ENCODE results near the gene RBFOX2. TPM values are rescaled to one million over a fixed set of nuclear protein-coding genes. Genes with fewer than 3 reads are reported as not detected.

RBFOX2 gene
- total and polyA plus RNA-seq, 2 experiments from 2014 or later = 88.8 to 131 TPM

DNA sequence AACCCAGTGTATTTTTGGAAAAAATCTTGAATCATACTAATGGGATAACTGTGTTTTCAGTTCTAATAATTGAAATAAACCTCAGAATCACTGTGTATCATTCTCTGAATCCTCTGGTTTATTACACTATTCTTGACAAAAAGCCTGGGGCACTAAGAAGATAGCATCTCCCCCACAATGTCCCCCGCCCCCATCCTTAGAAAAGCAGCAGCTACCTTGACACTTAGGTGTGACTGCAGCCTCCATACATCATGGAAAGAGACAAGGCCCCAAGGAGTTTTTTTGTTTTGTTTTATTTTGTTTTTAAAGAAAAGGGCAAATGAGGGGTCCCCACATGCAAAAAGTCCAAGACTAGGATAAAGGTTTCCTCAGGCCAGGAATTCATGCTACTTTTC is 186.1 kb downstream of the RBFOX2 start:
- no peaks in the 10 kb centered on the region for H3K27me3 ChIP-seq (ENCODE audit: insufficient read depth)
- Mint-ChIP-seq H3K27ac (peak overlapping the region; percentile 90), H3K4me3 (no peak overlapping the region), H3K27me3 (ENCODE audit: insufficient read depth, low read depth, poor library complexity) (peaks cover 10% of the 10 kb centered on the region), H3K9me3 (no peaks in the 10 kb centered on the region), H3K36me3 (ENCODE audit: low read depth) (no peaks in the 10 kb centered on the region), H3K4me1 (peaks cover 38% of the 10 kb centered on the region)
- no peak overlapping the region; the same call in 1 of the 2 replicates for H3K27ac ChIP-seq (ENCODE audit: low read depth)
- H2AFZ ChIP-seq = no peak overlapping the region
- H3K4me3 ChIP-seq = no peak overlapping the region
- no peaks in the 10 kb centered on the region for H3F3A ChIP-seq (replicated peaks; ENCODE audit: low read depth)
- DNase-seq (ENCODE audit: low spot score) = no peak
- no peak for ATAC-seq
- H3K9me2 ChIP-seq (ENCODE audit: insufficient read depth) = no peaks in the 10 kb centered on the region
- peak overlapping the region; percentile 15; the same call in 1 of the 2 replicates for H3K4me2 ChIP-seq
- H3K79me2 ChIP-seq (replicated peaks; ENCODE audit: insufficient read depth) = peaks cover 44% of the 10 kb centered on the region
- peaks cover 38% of the 10 kb centered on the region for H3K4me1 ChIP-seq (ENCODE audit: insufficient read depth)
- no peaks in the 10 kb centered on the region for H3K36me3 ChIP-seq (ENCODE audit: insufficient read depth)
- TF ChIP-seq CREB1 (CRISPR knock-in tag; IDR thresholded peaks at IDR 0.05; ENCODE audit: low read depth) (no peak), EZH2phosphoT487 (IDR thresholded peaks at IDR 0.05; ENCODE audit: unreplicated experiment) (no peak), ZNF462 (CRISPR knock-in tag; IDR thresholded peaks at IDR 0.05) (no peak), ETS1 (IDR thresholded peaks at IDR 0.05) (no peak), ZNF331 (CRISPR knock-in tag; IDR thresholded peaks at IDR 0.05; ENCODE audit: low read depth) (no peak), NANOG (IDR thresholded peaks at IDR 0.05; ENCODE audit: borderline replicate concordance) (no peak), EZH2 (IDR thresholded peaks at IDR 0.05; ENCODE audit: low read depth, unreplicated experiment) (no peak), CTCF (conservative IDR thresholded peaks at IDR 0.05; ENCODE audit: low read depth in 2 of 2) (no peak), JUNB (IDR thresholded peaks at IDR 0.05; ENCODE audit: unreplicated experiment) (no peak), POLR2AphosphoS5 (IDR thresholded peaks at IDR 0.05; ENCODE audit: low read depth) (no peak), STAT1 (IDR thresholded peaks at IDR 0.05; ENCODE audit: unreplicated experiment) (no peak), ZNF114 (CRISPR knock-in tag; IDR thresholded peaks at IDR 0.05) (no peak)
- TF ChIP-seq, protein P1, sequence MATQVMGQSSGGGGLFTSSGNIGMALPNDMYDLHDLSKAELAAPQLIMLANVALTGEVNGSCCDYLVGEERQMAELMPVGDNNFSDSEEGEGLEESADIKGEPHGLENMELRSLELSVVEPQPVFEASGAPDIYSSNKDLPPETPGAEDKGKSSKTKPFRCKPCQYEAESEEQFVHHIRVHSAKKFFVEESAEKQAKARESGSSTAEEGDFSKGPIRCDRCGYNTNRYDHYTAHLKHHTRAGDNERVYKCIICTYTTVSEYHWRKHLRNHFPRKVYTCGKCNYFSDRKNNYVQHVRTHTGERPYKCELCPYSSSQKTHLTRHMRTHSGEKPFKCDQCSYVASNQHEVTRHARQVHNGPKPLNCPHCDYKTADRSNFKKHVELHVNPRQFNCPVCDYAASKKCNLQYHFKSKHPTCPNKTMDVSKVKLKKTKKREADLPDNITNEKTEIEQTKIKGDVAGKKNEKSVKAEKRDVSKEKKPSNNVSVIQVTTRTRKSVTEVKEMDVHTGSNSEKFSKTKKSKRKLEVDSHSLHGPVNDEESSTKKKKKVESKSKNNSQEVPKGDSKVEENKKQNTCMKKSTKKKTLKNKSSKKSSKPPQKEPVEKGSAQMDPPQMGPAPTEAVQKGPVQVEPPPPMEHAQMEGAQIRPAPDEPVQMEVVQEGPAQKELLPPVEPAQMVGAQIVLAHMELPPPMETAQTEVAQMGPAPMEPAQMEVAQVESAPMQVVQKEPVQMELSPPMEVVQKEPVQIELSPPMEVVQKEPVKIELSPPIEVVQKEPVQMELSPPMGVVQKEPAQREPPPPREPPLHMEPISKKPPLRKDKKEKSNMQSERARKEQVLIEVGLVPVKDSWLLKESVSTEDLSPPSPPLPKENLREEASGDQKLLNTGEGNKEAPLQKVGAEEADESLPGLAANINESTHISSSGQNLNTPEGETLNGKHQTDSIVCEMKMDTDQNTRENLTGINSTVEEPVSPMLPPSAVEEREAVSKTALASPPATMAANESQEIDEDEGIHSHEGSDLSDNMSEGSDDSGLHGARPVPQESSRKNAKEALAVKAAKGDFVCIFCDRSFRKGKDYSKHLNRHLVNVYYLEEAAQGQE (IDR thresholded peaks at IDR 0.05; ENCODE audit: unreplicated experiment) = no peak
- H4K20me1 ChIP-seq (replicated peaks; ENCODE audit: insufficient read depth) = peaks cover 5% of the 10 kb centered on the region; the same call in 1 of the 2 replicates

All from GM23338 (cell line).